CD4-positive, alpha-beta T cell treated with Interleukin-10 for 1 hour (primary cell): ENCODE measurements around the gene BARHL1.

Experiments used
- DNase-seq: peaks from one replicate; pipeline ENCODE4 v3.0.0-alpha.2; 2020

BARHL1 gene

GRCh38 chr9:132626285-132626684 lies 43.9 kb downstream of the BARHL1 start:
- no peak for DNase-seq

- no peak for DNase-seq
Measured at GRCh38 chr9:132627106-132627505, 44.7 kb downstream of the BARHL1 start.

GRCh38 chr9:132627594-132627993 lies 45.2 kb downstream of the BARHL1 start:
- DNase-seq: no peak

DNA sequence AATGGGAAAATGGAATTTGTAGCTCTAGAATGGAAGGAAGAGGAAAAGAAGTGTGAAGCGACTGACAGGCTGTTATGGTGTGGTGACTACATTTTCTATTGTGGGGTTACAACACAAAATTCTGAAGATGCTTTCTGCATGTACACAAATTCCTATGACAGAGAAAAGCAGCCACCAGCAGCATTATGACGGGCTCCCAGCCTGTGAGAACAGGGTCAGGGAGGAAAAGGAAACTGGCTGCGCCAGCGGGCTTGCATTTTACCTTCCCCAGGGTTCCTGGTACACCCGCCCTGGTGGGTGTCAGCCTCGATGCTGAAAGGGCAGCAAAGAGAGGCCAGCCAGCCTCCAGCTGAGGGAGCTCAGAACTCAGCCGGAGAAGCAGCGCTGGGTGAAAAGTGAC lies 46.3 kb downstream of the BARHL1 start:
- no peak for DNase-seq

GRCh38 chr9:132630116-132630515 lies 47.7 kb downstream of the BARHL1 start:
- DNase-seq: no peak

DNA sequence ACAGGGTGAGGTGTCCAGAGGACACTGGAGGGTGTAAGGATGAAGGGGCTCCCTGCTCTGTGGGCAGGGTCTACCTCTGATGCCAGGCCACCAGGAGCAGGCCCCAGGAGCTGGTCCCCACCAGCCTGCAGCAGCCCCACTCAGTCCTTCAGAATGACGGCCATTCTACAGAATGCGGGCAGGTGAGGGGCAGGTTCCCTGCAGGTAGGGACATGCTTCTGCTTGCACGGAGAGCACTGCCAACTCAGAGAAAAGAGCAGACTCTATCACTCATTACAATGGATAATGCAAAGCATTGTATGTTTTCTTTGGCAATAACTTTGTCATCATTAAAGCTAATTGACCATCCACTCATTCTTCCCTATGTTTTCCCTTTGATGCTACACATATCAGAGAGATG lies 48.4 kb downstream of the BARHL1 start:
- no peak for DNase-seq

GRCh38 chr9:132631280-132631679 lies 48.9 kb downstream of the BARHL1 start:
- DNase-seq: no peak

GRCh38 chr9:132631685-132632084 lies 49.3 kb downstream of the BARHL1 start:
- no peak for DNase-seq

DNA sequence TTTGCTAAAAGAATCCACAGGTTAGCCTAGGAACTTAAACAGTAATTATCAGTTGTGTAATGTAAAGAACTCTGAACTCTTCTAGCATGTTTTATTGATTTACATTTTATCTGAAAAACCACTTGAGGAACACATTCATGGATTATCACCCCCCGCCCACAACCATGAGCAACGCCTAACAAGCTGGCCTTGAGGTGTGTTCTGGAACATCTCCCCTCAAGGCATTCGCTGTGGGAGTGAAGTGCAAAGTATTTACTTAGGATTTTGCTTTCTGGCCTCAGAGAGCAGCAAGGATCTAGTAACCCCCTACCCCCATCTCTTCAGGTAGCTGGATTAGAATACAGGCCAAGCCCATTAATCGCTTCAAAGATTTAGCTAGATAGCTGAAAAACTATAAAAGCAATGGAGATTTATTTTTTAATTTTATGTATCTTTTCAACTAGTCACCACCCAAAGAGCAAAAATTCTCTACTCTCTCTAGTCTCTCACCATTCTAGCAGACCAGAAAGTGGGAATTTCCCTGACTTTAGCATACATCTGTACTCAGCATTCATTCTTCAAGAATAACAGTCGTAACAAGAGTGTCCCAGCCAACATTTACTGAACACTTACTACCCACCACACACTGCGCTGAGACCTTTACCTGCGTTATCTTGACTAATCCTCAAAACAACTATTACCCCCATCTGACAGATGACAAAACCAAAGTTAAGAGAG lies 50.2 kb downstream of the BARHL1 start:
- DNase-seq: no peak

GRCh38 chr9:132634327-132634726 lies 51.9 kb downstream of the BARHL1 start:
- DNase-seq: no peak

DNA sequence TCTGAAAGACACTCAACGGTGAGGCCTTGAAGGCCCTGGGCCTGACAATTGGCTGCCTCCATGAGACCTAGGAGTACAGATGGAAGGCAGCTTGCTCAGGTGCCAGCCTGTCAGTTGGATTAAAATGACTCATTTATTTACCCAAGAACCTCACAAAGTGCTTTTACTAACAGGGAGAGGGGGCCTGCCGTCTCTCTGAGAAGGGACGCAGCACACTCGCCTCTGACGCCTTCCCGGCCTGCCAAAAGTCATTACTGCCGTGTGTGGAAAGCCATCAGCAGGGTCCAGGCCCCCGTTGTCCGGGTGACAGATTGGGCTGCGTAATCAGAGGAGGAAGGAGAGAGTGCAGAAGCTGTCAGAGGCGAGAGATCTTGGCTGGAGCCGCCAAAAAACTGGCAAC lies 54.9 kb downstream of the BARHL1 start:
- DNase-seq: no peak

GRCh38 chr9:132637801-132638200 lies 55.4 kb downstream of the BARHL1 start:
- DNase-seq: no peak

DNA sequence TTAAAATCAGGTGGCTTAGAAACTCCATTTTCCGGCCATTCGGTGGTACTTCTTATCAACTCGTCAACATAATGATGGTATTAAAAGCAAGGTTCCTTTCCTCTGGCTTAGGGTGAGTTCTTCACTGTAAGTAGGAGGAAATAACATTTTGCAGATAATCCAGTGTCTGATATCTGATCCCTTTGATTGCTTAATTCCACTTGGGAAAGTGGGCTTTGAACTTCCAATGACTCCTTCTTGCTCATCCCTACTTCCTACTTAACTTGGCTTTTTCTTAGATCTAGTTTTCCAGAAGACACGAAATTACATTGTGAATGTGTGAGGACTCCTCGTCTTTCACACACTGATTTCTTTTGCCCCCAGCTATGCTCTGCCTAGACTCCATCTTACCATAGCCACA lies 55.8 kb downstream of the BARHL1 start:
- DNase-seq: no peak

- DNase-seq: no peak
Measured at GRCh38 chr9:132639322-132639721, 56.9 kb downstream of the BARHL1 start.
